OCI-LY7 (cell line): ENCODE results near the gene LPCAT1. TPM values are rescaled to one million over a fixed set of nuclear protein-coding genes. Genes with fewer than 3 reads are reported as not detected.

Experiments used
- BruUV-seq: library from RNA; stranded (reverse); fragments of 400-500 nt; replicated peaks from 2 replicates; lab custom pipeline; 2021; lab: Mats Ljungman, UMichigan
- CTCF ChIA-PET: fragments of 300-600 bp; sonication (Branson Sonifier 250); formaldehyde crosslinking; loops from one replicate; lab custom pipeline; 2022; ENCODE audit warnings: antibody characterized with exemption; ENCODE audit not compliant: unreplicated experiment; lab: Charles Lee
- POLR2A ChIA-PET: fragments of 300-600 bp; sonication (Branson Sonifier 250); formaldehyde crosslinking; loops from one replicate; lab custom pipeline; 2022; ENCODE audit warnings: antibody characterized with exemption; lab: Charles Lee
- DNase-seq: peaks from one replicate; pipeline ENCODE4 v3.0.0-alpha.2; 2015; ENCODE audit warnings: low spot score
- H2AFZ ChIP-seq: fragments of 200-600 bp; sonication (generic), shearing (Covaris generic); 2 replicates; pipeline ENCODE4 v1.6.1; 2014; ENCODE audit warnings: mild to moderate bottlenecking, antibody characterized with exemption, low read length, moderate library complexity
- H3K27ac ChIP-seq: fragments of 200-600 bp; sonication (generic); 2 replicates; pipeline ENCODE4 v1.5.1; 2014; ENCODE audit warnings: mixed run types, low read depth, mild to moderate bottlenecking, moderate library complexity, low read length, inconsistent platforms; ENCODE audit not compliant: poor library complexity, severe bottlenecking
- H3K36me3 ChIP-seq: fragments of 200-600 bp; sonication (generic); 2 replicates; pipeline ENCODE4 v1.6.1; 2014; ENCODE audit warnings: mild to moderate bottlenecking, antibody characterized with exemption, low read length, moderate library complexity, mixed read lengths; ENCODE audit not compliant: insufficient read depth
- H3K4me1 ChIP-seq: fragments of 200-600 bp; sonication (generic); 2 replicates; pipeline ENCODE4 v1.5.1; 2014; ENCODE audit warnings: mild to moderate bottlenecking, low read length; ENCODE audit not compliant: insufficient read depth, poor library complexity, severe bottlenecking
- H3K4me2 ChIP-seq: fragments of 200-600 bp; sonication (generic); 2 replicates; pipeline ENCODE4 v1.6.1; 2014; ENCODE audit warnings: mild to moderate bottlenecking, low read length
- H3K4me3 ChIP-seq: fragments of 200-600 bp; sonication (generic); 2 replicates; pipeline ENCODE4 v1.5.1; 2014; ENCODE audit warnings: mild to moderate bottlenecking, low read depth, low read length; ENCODE audit not compliant: poor library complexity, severe bottlenecking
- H3K79me2 ChIP-seq: fragments of 200-600 bp; sonication (generic); 2 replicates; pipeline ENCODE4 v1.6.1; 2016; ENCODE audit warnings: low read depth, mild to moderate bottlenecking, low read length, moderate library complexity, mixed read lengths; ENCODE audit not compliant: insufficient read depth
- H3K9me2 ChIP-seq: fragments of 200-600 bp; sonication (generic); 2 replicates; pipeline ENCODE4 v1.6.1; 2016; ENCODE audit warnings: mild to moderate bottlenecking, low read length, mixed read lengths; ENCODE audit not compliant: insufficient read depth
- H3K9me3 ChIP-seq: fragments of 200-600 bp; sonication (generic); 2 replicates; pipeline ENCODE4 v1.6.1; 2014; ENCODE audit warnings: mild to moderate bottlenecking, mixed run types, low read length, mixed read lengths
- H4K20me1 ChIP-seq: fragments of 200-600 bp; sonication (generic); 2 replicates; pipeline ENCODE4 v1.6.1; 2014; ENCODE audit warnings: mild to moderate bottlenecking, antibody characterized with exemption, low read length, moderate library complexity, mixed read lengths; ENCODE audit not compliant: insufficient read depth
- CTCF ChIP-seq: fragments of 200-600 bp; sonication (generic); conservative IDR thresholded peaks from 2 replicates; pipeline ENCODE4 v1.5.1; 2014; ENCODE audit warnings: mild to moderate bottlenecking, antibody characterized with exemption, low read length, moderate library complexity, mixed read lengths
- EZH2phosphoT487 ChIP-seq: fragments of 200-600 bp; sonication (generic); IDR thresholded peaks from 2 replicates; pipeline ENCODE4 v1.6.1; 2018; ENCODE audit warnings: low read depth, borderline replicate concordance, mild to moderate bottlenecking, mixed run types, antibody characterized with exemption, low read length, moderate library complexity, mixed read lengths
- intact Hi-C: fragments of 100-400 bp; cut with micrococcal nuclease; formaldehyde crosslinking; loops from one replicate; pipeline ENCODE4 v1.10.0; 2022; ENCODE audit not compliant: unreplicated experiment
- total RNA-seq, 2 experiments: library from RNA; depleted of rRNA in 1 of 2; stranded (reverse); fragments of >200 nt in 1 of 2; shearing (Covaris generic) in 1 of 2; gene quantifications; 2 replicates each; pipeline ENCODE4 v1.2.3, GENCODE V29; 2014 to 2022

LPCAT1 gene
- total RNA-seq, 2 experiments from 2014 or later: 47.7 to 63.6 TPM

- BruUV-seq: no TSS peak
These were observed 102.0 kb downstream of the LPCAT1 start for GRCh38 chr5:1421521-1422341.

GRCh38 chr5:1420211-1421195, 103.3 kb downstream of the LPCAT1 start:
- Histone ChIP-seq H3K9me2 (no peaks in the 10 kb centered on the region), H3K79me2 (no peaks in the 10 kb centered on the region), H3K4me3 (no peak overlapping the region), H3K4me2 (no peak overlapping the region), H4K20me1 (no peaks in the 10 kb centered on the region), H3K27ac (no peak overlapping the region), H2AFZ (no peak overlapping the region), H3K36me3 (no peaks in the 10 kb centered on the region), H3K4me1 (no peaks in the 10 kb centered on the region), H3K9me3 (no peaks in the 10 kb centered on the region)
- no peak for DNase-seq
- BruUV-seq: no TSS peak
- intact Hi-C loops: no loop called here
- CTCF ChIA-PET: no interaction called here
- POLR2A ChIA-PET: interaction anchor here (0.7 kb wide), 1 partner anchor 79 kb away, joined by 3 read pairs; no protein-coding TSS in a partner anchor
- TF ChIP-seq EZH2phosphoT487 (no peak), CTCF (no peak)

More at GRCh38 chr5:1421521-1422341, 102.0 kb downstream of the LPCAT1 start:
- Histone ChIP-seq H3K4me2 (no peak overlapping the region), H3K9me2 (no peaks in the 10 kb centered on the region), H3K4me1 (no peaks in the 10 kb centered on the region), H4K20me1 (no peaks in the 10 kb centered on the region), H3K4me3 (no peak overlapping the region), H3K36me3 (no peaks in the 10 kb centered on the region), H3K9me3 (no peaks in the 10 kb centered on the region), H3K27ac (no peak overlapping the region), H3K79me2 (no peaks in the 10 kb centered on the region), H2AFZ (no peak overlapping the region)
- intact Hi-C loops: no loop called here
- DNase-seq: no peak
- CTCF ChIA-PET: no interaction called here
- POLR2A ChIA-PET: interaction anchor here (0.7 kb wide), 1 partner anchor 80 kb away, joined by 3 read pairs; no protein-coding TSS in a partner anchor
- no peak for TF ChIP-seq CTCF
- no peak for TF ChIP-seq EZH2phosphoT487
